Transverse colon (tissue), 4 donors: ENCODE results near the gene DNASE1L3. TPM values are rescaled to one million over a fixed set of nuclear protein-coding genes. Genes with fewer than 3 reads are reported as not detected.

ENCODE experiments used
- DNase-seq: peaks from one replicate; pipeline ENCODE4 v3.0.0-alpha.2; 2019
- H3K27ac ChIP-seq, 4 donors: fragments of 200-600 bp; sonication (generic); 2 replicates each; pipeline ENCODE4 v1.5.1; 2016 to 2018; ENCODE audit warnings: inconsistent platforms in 4 of 4
- H3K27me3 ChIP-seq: fragments of 200-600 bp; sonication (generic); 2 replicates; pipeline ENCODE4 v1.5.1; 2017; ENCODE audit warnings: inconsistent platforms
- H3K36me3 ChIP-seq, 4 donors: fragments of 200-600 bp; sonication (generic); 2 replicates each; pipeline ENCODE4 v1.5.1; 2017 to 2019; ENCODE audit warnings: inconsistent platforms in 4 of 4
- H3K4me1 ChIP-seq, 4 donors: fragments of 200-600 bp; sonication (generic); 2 replicates each; pipeline ENCODE4 v1.5.1; 2017 to 2020; ENCODE audit warnings: inconsistent platforms in 4 of 4
- H3K4me3 ChIP-seq, 4 donors: fragments of 200-600 bp; sonication (generic); 1 replicate in 1 of 4; 2 replicates in 3 of 4; pipeline versions ENCODE4 v1.5.1 to v1.6.1; 2017 to 2019; ENCODE audit warnings: inconsistent platforms in 4 of 4
- H3K9me3 ChIP-seq, 2 donors: fragments of 200-600 bp; sonication (generic); 2 replicates each; pipeline ENCODE4 v1.5.1; 2017 to 2019; ENCODE audit warnings: inconsistent platforms in 2 of 2
- CTCF ChIP-seq, 5 experiments: fragments of 200-600 bp in 3 of 5; fragments of 450-650 bp in 2 of 5; sonication (generic) in 3 of 5; IDR thresholded peaks; 1 replicate in 2 of 5; 2 replicates in 3 of 5; pipeline ENCODE4 v1.5.1; 2016 to 2017; ENCODE audit warnings: antibody characterized with exemption in 5 of 5, inconsistent platforms in 3 of 5, mild to moderate bottlenecking in 2 of 5, moderate library complexity in 1 of 5
- EP300 ChIP-seq: sonication (generic); formaldehyde crosslinking; IDR thresholded peaks from one replicate; pipeline ENCODE4 v1.6.1; 2017; ENCODE audit warnings: antibody characterized with exemption, low read depth
- POLR2A ChIP-seq: fragments of 450-650 bp; IDR thresholded peaks from one replicate; pipeline ENCODE4 v1.6.1; 2016; ENCODE audit warnings: antibody characterized with exemption, mild to moderate bottlenecking, moderate library complexity
- POLR2AphosphoS5 ChIP-seq, 3 donors: sonication (generic); formaldehyde crosslinking; IDR thresholded peaks; one replicate each; pipeline ENCODE4 v1.6.1; 2016; ENCODE audit warnings: antibody characterized with exemption in 3 of 3
- WGBS, 2 donors: methylation state at CpG; one replicate each; pipeline ENCODE4 v1.1.5; 2018; ENCODE audit warnings: low coverage in 1 of 2; 5-methylcytosine and 5-hydroxymethylcytosine counted together
- in situ Hi-C, 4 donors: fragments of 200-750 bp; cut with MboI; loops; one replicate each; pipeline versions ENCODE4 v1.15.0 to v1.15.1; 2017; ENCODE audit warnings: low sequenced_read_pairs in 3 of 4, low pct_ligation_motif_present in 1 of 4, low pct_unique_long_range_greater_than_20kb in 1 of 4
- intact Hi-C: fragments of 100-400 bp; cut with DNase I; formaldehyde crosslinking; loops from one replicate; pipeline ENCODE4 v1.15.1; 2023; ENCODE audit warnings: low total_unique reads
- total RNA-seq, 4 donors: library from RNA; depleted of rRNA; stranded (reverse); fragments of >200 nt; gene quantifications; one replicate each; pipeline ENCODE4 v1.1.0, GENCODE V29; 2016

The DNASE1L3 gene
- total RNA-seq, 4 donors from 2014 or later, result 1.9 to 6.8 (median 3.6) TPM

DNA sequence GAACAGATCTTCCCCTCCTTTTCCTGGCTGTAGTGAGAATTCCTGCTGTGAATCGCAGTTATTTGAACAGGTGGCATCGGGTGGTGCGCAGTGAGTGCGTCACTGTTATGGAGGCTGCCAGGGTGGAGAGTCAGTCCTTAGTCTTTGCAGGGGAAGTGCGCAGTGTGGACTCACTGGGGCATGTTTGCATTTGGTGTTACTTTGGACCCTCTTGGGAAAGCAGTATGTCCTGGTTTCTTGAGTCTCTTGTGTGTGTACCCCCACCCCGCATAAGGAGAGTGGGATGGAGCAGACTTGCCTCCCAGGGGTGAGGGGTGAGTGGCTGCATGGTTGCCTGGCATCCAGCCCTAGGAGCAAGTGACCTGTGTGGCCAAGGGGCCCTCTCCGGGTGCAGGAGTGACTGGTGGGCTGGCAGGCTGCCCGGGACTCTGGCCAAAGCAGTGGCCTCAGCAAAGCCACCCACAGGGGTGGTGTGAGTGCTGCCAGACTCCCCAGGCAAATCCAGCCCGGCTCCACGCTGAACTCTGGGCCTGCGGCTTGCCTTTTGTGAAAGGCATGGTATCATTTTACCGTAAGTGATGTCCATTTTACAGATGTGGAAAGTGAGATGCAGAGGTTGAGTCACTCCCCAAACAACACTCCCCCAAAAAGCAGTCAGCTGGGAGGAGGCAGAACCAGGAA lies 46.4 kb downstream of the DNASE1L3 start:
- no peak for DNase-seq
- Histone ChIP-seq H3K36me3 (peaks cover 0 to 24% (median 12%) of the 10 kb centered on the region in 4 donors), H3K4me1 (peaks cover 0 to 23% (median 17%) of the 10 kb centered on the region in 4 donors), H3K27ac (peak overlapping the region; percentile 36 to 86 (median 68)), H3K9me3 (no peaks in the 10 kb centered on the region), H3K4me3 (no peak overlapping the region), H3K27me3 (no peaks in the 10 kb centered on the region)
- TF ChIP-seq EP300, result no peak
- no peak for TF ChIP-seq POLR2AphosphoS5 (IDR thresholded peaks at IDR 0.05)
- TF ChIP-seq CTCF (IDR thresholded peaks at IDR 0.05), result no peak
- no peak for TF ChIP-seq POLR2A
- WGBS, 2 donors, result 57 to 70% methylated on average over 3 to 10 of the region's 12 CpGs
- in situ Hi-C loops (no loop called here), intact Hi-C loops (no loop called here)

- no peak for DNase-seq
- Histone ChIP-seq H3K27me3 (no peaks in the 10 kb centered on the region), H3K4me1 (peaks cover 0 to 23% (median 16%) of the 10 kb centered on the region in 4 donors), H3K9me3 (no peaks in the 10 kb centered on the region), H3K36me3 (peaks cover 0 to 26% (median 8%) of the 10 kb centered on the region in 4 donors), H3K4me3 (no peak overlapping the region), H3K27ac (peak overlapping the region; percentile 36 to 86 (median 68))
- in situ Hi-C loops, result no loop called here
- intact Hi-C loops, result no loop called here
- TF ChIP-seq POLR2AphosphoS5 (IDR thresholded peaks at IDR 0.05) (no peak), CTCF (IDR thresholded peaks at IDR 0.05) (no peak), POLR2A (no peak), EP300 (no peak)
- 65 to 91% methylated on average over 3 to 14 of the region's 14 CpGs for WGBS, 2 donors
Observed at GRCh38 chr3:58163234-58163633, 47.5 kb downstream of the DNASE1L3 start.

DNA sequence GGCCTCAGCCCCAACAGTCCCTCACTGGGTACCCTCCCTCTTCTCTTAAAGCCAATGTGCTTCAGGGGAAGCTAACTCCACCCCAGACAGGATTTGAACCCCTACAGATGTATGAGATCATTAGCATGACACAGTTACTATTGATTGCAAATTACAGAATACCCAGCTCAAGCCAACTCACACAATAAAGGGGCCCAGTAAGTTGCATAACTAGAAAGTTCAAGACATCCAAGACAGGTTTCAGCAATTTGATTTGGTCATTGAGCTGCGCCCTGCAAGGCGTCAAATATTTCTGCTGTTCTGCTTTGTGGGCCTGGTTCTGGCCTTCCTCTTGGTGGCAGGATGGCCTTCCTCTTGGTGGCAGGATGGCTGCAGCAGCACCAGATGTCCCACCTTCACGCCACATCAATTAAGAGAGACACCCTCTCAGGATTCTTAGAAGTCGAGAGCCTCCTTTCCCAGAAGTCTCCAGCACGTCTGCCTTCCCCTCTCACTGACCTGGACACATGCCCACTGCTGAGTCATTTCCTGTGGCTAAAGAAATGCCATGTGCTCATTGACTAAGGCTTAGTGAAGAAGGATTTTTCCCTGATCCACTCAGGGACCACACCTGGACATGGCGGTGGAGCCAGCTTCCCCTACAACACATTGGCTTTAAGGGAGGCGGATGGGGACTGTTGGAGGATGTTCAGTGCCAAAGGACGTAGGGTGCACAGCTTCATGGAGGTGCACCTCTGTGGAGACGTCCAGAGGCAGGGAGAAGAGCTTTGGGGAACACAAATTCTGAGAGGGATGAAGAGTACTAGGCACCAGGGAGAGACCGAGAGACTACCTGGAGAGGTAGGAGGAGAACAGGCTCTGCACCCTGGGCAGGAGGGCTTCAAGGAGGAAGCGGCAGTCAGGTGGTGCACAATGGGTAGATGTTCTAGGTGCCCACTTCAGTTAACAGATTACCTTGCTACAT lies 49.1 kb downstream of the DNASE1L3 start:
- in situ Hi-C loops (no loop called here), intact Hi-C loops (no loop called here)
- Histone ChIP-seq H3K36me3 (peaks cover 0 to 26% (median 10%) of the 10 kb centered on the region in 4 donors), H3K4me1 (peaks cover 0 to 23% (median 13%) of the 10 kb centered on the region in 4 donors), H3K4me3 (no peak overlapping the region), H3K27ac (peak overlapping the region; percentile 36 to 86 (median 52)), H3K9me3 (no peaks in the 10 kb centered on the region), H3K27me3 (no peaks in the 10 kb centered on the region)
- TF ChIP-seq EP300 (no peak), CTCF (IDR thresholded peaks at IDR 0.05) (no peak), POLR2A (no peak), POLR2AphosphoS5 (IDR thresholded peaks at IDR 0.05) (peak; percentile 50 to 67 (median 56))
- WGBS, 2 donors, result 66 to 75% methylated on average over 6 to 11 of the region's 11 CpGs
- peak; percentile 69 for DNase-seq

DNA sequence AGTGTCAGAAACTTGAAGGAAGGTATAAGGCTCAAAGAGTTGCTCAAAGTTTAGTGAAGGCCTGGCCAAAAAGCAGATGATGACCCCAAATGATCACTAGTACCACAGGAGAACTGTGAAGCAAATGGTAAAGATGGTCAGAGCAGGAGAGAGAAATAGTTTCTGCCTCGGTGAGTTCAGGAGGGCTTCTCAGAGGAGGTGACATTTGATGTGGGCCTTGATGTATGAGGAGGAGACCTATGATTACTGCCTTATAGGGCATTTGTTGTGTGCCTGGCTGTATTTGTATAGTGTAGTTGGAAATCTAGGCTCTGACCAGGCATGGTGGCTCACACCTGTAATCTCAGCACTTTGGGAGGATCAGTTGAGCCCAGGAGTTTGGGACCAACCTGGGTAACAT lies 50.4 kb downstream of the DNASE1L3 start:
- WGBS, 2 donors, result 100% methylated on average over 1 of the region's 1 CpG; no CpG with 5 or more reads in 1 of the 2 donors
- Histone ChIP-seq H3K4me1 (peaks cover 0 to 17% (median 10%) of the 10 kb centered on the region in 4 donors), H3K9me3 (no peaks in the 10 kb centered on the region), H3K27ac (peak overlapping the region; percentile 7 to 86 (median 46)), H3K4me3 (no peak overlapping the region), H3K36me3 (peaks cover 0 to 33% (median 16%) of the 10 kb centered on the region in 4 donors), H3K27me3 (no peaks in the 10 kb centered on the region)
- in situ Hi-C loops (no loop called here), intact Hi-C loops (no loop called here)
- no peak for TF ChIP-seq POLR2A
- no peak for TF ChIP-seq CTCF (IDR thresholded peaks at IDR 0.05)
- no peak for TF ChIP-seq EP300
- TF ChIP-seq POLR2AphosphoS5 (IDR thresholded peaks at IDR 0.05), result no peak
- DNase-seq, result no peak
